Fibroblast of skin of scalp (primary cell): Measurements from ENCODE around the gene KIRREL1.

ENCODE experiments used
- DNase-seq: peaks from one replicate; pipeline ENCODE4 v3.0.0-alpha.2; 2013

The KIRREL1 gene

DNA sequence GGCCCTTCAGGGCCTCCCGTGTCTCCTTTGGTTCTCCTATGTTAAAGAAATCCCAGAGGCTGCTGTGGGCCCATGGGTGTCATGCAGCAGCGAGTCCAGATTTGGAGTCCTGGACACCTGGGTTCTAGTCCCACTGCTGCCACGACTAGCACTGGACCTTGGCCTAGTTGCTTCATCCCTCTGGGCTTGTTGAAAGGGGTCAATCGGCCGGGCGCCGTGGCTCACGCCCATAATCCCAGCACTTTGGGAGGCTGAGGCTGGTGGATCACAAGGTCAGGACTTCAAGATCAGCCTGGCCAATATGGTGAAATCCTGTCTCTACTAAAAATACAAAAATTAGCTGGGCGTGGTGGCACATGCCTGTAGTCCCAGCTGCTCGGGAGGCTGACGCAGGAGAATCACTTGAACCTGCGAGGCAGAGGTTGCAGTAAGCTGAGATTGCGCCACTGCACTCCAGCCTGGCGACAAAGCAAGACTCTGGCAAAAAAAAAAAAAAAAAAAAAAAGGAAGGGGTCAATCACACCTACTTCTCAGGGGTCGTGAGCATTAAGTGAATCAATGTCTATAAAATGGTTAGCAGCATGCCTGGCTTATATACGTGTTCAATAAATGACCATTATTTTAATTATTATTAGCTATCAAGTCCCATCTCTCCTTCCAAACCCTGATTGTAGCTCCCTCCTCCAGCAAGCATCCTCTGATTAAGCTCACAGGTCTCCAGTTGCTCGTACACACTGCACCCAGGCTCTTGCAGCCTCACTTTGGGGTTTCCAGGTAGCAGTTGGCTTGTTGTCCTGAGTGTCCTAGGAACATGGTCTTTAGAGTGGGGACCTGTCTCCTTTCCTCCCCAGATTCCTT is 43.8 kb downstream of the KIRREL1 start:
- DNase-seq = no peak

- DNase-seq = peak; percentile 73
These were observed 44.5 kb downstream of the KIRREL1 start for GRCh38 chr1:158037866-158038359.

- DNase-seq = no peak
These were observed 45.3 kb downstream of the KIRREL1 start for GRCh38 chr1:158038793-158039192.

DNA sequence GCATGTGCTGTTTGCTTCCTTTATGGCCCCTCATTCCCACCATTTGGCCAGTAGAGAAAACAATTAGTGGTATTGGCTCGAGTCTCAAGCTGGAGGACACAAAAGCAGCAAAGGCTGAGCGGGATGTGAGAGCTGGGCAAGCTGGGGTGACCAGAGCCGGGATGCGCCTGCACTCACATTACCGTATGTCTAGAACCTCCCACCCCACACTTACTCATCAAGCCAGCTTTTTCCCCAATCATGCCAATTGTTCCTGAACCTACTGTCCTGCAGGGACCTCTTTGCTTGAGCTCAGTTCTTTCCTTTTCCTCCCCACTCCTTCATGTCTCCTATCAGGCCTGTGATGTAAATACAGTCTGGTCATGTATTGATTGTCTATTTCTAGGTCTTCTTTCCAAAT is 45.9 kb downstream of the KIRREL1 start:
- no peak for DNase-seq

DNA sequence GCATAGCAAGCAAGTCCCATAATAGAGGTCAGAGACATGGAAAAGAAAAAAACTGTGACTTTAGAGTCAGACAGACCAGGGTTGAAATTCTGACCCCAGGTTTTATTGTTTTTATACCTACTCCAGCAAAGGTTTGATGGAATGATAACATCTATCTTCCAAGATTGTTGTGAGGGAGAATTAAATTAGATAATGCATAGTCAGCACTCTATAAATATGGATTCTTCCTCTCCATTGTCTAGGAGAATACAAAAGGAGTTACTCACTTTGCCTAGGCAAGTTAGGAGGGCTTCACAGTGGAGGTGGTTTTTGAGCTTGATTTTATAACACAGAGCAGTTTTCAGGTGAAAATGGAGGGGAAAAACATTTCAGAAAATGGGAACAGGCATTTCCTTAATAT is 46.9 kb downstream of the KIRREL1 start:
- no peak for DNase-seq

GRCh38 chr1:158043232-158043631 is 49.8 kb downstream of the KIRREL1 start:
- DNase-seq = no peak

- DNase-seq = peak; percentile 81
These were observed 52.2 kb downstream of the KIRREL1 start for GRCh38 chr1:158045639-158046038.

DNA sequence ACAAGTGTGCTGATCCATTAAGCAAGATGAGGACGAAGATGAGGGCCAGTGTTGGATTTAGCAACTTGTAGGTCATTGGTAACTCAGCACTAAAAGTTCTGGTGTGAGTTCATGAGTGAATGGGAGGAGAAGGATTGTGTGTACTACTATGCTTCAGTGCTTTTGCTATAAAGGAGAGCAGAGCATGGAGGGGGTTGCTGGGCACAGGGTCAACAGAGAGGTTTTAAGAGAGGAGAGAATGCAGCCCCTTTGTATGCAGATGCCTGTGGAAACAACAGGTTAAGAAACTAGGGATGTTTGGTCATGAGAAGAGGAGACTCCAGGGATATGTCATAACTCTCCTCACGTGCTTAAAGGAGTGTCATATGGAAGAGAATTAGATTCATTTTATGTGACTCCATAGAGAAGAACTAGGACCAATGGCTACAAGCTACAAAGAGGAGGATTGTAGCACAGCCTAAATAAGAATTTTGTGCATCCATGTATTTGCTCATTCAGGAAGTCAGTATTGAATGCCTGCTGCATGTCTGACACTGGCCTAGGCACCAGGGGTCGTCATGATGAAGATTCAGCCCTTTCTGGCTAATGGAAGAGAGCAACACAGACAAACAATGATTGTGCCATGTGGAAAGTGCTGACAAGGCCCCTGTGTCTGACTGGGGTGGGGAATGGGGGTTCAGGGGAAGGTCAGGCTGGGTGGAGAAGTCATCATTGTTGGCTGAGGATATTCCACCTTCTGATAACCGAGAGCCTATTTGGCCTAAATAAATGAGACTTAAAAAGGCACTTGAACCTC is 53.5 kb downstream of the KIRREL1 start:
- DNase-seq = no peak

DNA sequence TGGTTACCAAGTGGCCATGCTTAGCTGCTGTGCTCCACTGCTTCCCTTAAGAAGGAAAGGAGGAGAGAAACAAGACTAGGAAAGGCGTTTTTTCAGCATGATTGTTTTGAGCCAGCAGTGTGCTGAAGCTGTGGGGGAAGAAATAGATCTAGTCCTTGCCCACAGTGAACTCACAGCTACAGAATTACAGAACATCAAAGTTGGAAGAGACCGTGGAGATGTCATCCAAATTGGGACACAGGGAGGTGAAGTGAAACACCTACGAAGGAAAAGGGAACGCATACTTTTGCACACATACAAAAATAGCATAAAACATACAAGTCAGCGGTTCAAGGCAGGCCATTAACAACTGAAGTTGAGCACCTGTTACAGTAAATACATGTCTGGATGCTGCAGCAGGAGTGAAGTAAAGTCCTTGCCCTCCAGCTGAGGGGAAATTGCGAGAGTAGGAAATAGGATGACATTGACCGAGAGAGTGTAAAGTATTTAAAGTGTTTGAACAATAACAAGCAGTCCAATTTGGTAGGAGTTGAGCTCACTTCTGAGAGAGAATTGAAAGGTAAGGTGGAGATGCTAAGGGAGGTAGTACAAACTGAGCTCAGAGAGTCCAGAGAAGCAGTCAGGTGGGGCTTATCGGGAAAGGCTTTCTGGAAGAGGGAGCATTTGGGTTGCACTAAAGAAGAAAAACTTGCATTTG is 55.1 kb downstream of the KIRREL1 start:
- no peak for DNase-seq

DNA sequence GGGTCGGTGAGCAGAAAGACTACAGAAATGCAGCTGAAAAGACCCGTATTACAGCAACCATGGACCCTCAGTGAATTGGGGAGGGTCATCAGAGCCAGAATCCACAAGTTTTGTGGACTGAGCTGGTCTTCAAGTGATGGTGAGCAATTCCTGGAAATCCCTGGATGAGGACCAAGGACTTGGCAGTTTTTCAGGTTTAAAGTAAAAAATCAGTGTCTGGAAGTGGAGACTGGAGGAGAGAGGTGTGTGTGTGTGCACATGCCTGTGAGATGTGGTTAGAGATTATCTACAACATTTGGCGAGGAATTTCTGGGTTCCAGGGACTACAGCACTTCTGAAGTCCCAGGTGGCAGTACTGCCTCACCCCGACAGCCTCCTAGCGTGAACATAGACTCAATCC is 56.4 kb downstream of the KIRREL1 start:
- DNase-seq = peak; percentile 29

- DNase-seq = peak; percentile 34
These were observed 59.8 kb downstream of the KIRREL1 start for GRCh38 chr1:158053276-158053675.

DNA sequence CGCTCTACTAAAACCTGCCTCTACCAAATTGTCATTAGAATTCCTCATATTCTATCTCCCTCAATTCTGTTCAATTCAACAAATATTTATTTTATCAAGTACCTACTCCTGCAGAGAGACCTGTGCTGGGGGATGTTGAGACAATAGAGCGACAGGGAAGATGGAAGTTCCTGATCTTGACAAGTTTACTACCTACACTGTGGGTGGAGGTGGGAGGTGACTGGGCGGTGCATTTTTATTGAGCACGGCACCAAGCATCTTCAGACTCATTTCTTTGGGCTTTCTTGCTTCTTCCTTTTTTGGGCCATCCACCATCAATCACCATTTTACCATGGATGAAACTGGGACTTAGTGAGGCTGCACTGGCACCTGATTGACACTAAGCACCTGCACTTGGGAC is 61.3 kb downstream of the KIRREL1 start:
- DNase-seq = no peak

GRCh38 chr1:158055854-158056253 is 62.4 kb downstream of the KIRREL1 start:
- no peak for DNase-seq

- no peak for DNase-seq
These were observed 63.1 kb downstream of the KIRREL1 start for GRCh38 chr1:158056498-158056897.

GRCh38 chr1:158058237-158058985 is 65.0 kb downstream of the KIRREL1 start:
- peak; percentile 60 for DNase-seq

GRCh38 chr1:158059984-158060383 is 66.5 kb downstream of the KIRREL1 start:
- peak; percentile 15 for DNase-seq

DNA sequence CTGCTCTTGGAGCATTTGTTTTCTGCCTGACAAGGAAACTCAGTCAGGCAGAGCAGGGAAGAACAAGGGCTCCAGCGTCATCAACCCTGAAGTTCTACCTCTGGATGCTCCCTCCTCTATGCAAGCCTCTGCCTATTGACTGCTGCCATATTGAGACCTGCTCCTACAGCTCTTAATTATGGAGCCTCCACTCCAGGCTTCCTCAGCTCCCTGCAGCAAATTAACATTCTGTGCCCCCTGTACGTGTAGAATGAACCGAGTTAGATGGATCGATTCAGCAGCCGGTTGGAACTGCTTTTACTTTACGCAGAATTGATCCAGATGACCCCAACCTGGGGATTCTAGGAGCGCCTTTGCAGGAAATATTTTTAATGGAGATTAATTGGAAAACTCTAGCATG is 68.7 kb downstream of the KIRREL1 start:
- DNase-seq = no peak

DNA sequence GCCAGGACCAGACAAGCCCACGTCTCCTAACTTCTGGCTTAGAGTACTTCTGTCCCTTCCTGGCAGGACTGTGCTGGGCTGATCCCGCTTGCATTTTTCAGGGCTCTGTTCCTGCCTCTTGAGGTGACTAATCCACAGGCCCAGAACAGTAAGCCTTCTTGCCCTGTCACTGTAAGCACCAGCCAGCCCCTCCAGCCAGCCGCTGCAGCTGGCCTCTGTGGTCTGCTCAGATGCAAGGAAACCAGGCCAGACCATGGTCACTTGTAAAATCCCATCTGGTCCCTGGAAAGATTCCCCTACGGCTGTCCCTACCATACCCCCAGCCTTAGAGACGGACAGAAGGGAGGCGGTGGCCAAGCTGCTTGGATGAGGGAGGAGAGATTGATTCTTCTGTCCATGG is 74.2 kb downstream of the KIRREL1 start:
- DNase-seq = peak; percentile 30

GRCh38 chr1:158068918-158069317 is 75.5 kb downstream of the KIRREL1 start:
- DNase-seq = no peak

- DNase-seq = no peak
These were observed 77.7 kb downstream of the KIRREL1 start for GRCh38 chr1:158071138-158071537.

GRCh38 chr1:158075078-158075477 is 81.6 kb downstream of the KIRREL1 start:
- no peak for DNase-seq

GRCh38 chr1:158076441-158076840 is 83.0 kb downstream of the KIRREL1 start:
- no peak for DNase-seq
